SK-N-SH (cell line): ENCODE measurements around the gene ITM2B. TPM values are rescaled to one million over a fixed set of nuclear protein-coding genes. Genes with fewer than 3 reads are reported as not detected.

Source experiments
- CTCF ChIA-PET: fragments of 300-600, 350-600 bp; formaldehyde crosslinking; extraction: SDS; loops from one replicate; lab custom pipeline; 2021; lab: Yijun Ruan, JAX
- POLR2A ChIA-PET: fragments of 350-600 bp; sonication (Branson Sonifier 250); formaldehyde crosslinking; extraction: SDS; loops from one replicate; lab custom pipeline; 2020; ENCODE audit warnings: antibody characterized with exemption, inconsistent platforms; lab: Yijun Ruan, JAX
- DNase-seq: peaks from one replicate; pipeline ENCODE4 v3.0.0; 2012
- H2AFZ ChIP-seq: fragments of 200-600 bp; sonication (generic); 2 replicates; pipeline ENCODE4 v1.8.1; 2016; ENCODE audit warnings: antibody characterized with exemption, mild to moderate bottlenecking, low read depth
- H3F3A ChIP-seq: fragments of 200-600 bp; sonication (generic); replicated peaks from 2 replicates; pipeline ENCODE3; 2016; ENCODE audit warnings: antibody characterized with exemption, mild to moderate bottlenecking; ENCODE audit not compliant: insufficient read depth
- H3K27ac ChIP-seq, 2 experiments: fragments of 200-500 bp in 1 of 2; fragments of 200-600 bp in 1 of 2; sonication (Bioruptor generic) in 1 of 2; sonication (generic), shearing (Covaris generic) in 1 of 2; 2 replicates each; pipeline versions ENCODE4 v1.5.1 to v1.6.1; 2014 to 2016; ENCODE audit warnings: low read depth in 2 of 2, inconsistent platforms in 1 of 2, low read length in 1 of 2, mild to moderate bottlenecking in 1 of 2, mixed read lengths in 1 of 2
- H3K27me3 ChIP-seq: fragments of 200-600 bp; sonication (generic), shearing (Covaris generic); 2 replicates; pipeline ENCODE4 v1.6.1; 2016; ENCODE audit warnings: mixed run types; ENCODE audit not compliant: insufficient read depth
- H3K36me3 ChIP-seq, 2 experiments: fragments of 200-500 bp in 1 of 2; fragments of 200-600 bp in 1 of 2; sonication (Bioruptor generic) in 1 of 2; sonication (generic) in 1 of 2; replicated peaks in 1 of 2; 2 replicates each; pipeline versions ENCODE3 to v1.5.1; 2014 to 2016; ENCODE audit warnings: low read length in 1 of 2, mild to moderate bottlenecking in 1 of 2; ENCODE audit not compliant: insufficient read depth in 2 of 2, control insufficient read depth in 1 of 2
- H3K4me1 ChIP-seq, 2 experiments: fragments of 200-500 bp in 1 of 2; fragments of 200-600 bp in 1 of 2; sonication (Bioruptor generic) in 1 of 2; sonication (generic), shearing (Covaris generic) in 1 of 2; 2 replicates each; pipeline versions ENCODE4 v1.5.1 to v1.6.1; 2014 to 2016; ENCODE audit warnings: low read depth in 1 of 2, low read length in 1 of 2, mixed run types in 1 of 2; ENCODE audit not compliant: insufficient read depth in 2 of 2, control insufficient read depth in 1 of 2
- H3K4me2 ChIP-seq: fragments of 200-600 bp; sonication (generic), shearing (Covaris generic); 2 replicates; pipeline ENCODE4 v1.6.1; 2017; ENCODE audit warnings: mixed run types
- H3K4me3 ChIP-seq, 2 experiments: fragments of 200-500 bp in 1 of 2; fragments of 200-600 bp in 1 of 2; sonication (Bioruptor generic) in 1 of 2; sonication (generic), shearing (Covaris generic) in 1 of 2; 2 replicates each; pipeline versions ENCODE4 v1.5.1 to v1.8.1; 2014 to 2016; ENCODE audit warnings: low read depth in 2 of 2, inconsistent platforms in 1 of 2, low read length in 1 of 2, mild to moderate bottlenecking in 1 of 2, mixed read lengths in 1 of 2, moderate library complexity in 1 of 2
- H3K79me2 ChIP-seq: fragments of 200-600 bp; sonication (generic); 2 replicates; pipeline ENCODE4 v1.8.1; 2017; ENCODE audit warnings: mild to moderate bottlenecking; ENCODE audit not compliant: insufficient read depth
- H3K9ac ChIP-seq: fragments of 200-600 bp; sonication (generic); 2 replicates; pipeline ENCODE4 v1.6.1; 2017; ENCODE audit warnings: mixed run types
- H3K9me2 ChIP-seq: fragments of 200-600 bp; sonication (generic); 2 replicates; pipeline ENCODE4 v1.6.1; 2017; ENCODE audit warnings: mixed run types
- H3K9me3 ChIP-seq: fragments of 200-600 bp; sonication (generic); 2 replicates; pipeline ENCODE4 v1.6.1; 2017; ENCODE audit warnings: mixed run types, mild to moderate bottlenecking, moderate library complexity
- H4K20me1 ChIP-seq: fragments of 200-600 bp; sonication (generic); 2 replicates; pipeline ENCODE4 v1.6.1; 2017; ENCODE audit warnings: mild to moderate bottlenecking, mixed run types; ENCODE audit not compliant: insufficient read depth
- CHD2 ChIP-seq: fragments of 150-350 bp; IDR thresholded peaks from 2 replicates; pipeline ENCODE4 v1.6.1; 2018; ENCODE audit warnings: low read length; ENCODE audit not compliant: partially characterized antibody
- ELF1 ChIP-seq: IDR thresholded peaks from 2 replicates; pipeline ENCODE4 v1.4.0; 2012
- EP300 ChIP-seq, 2 experiments: IDR thresholded peaks; 2 replicates each; pipeline versions ENCODE4 v1.4.0 to v1.6.1; 2012; ENCODE audit warnings: borderline replicate concordance in 1 of 2, low read depth in 1 of 2, low read length in 1 of 2
- FOXJ3 ChIP-seq: sonication (generic); formaldehyde crosslinking; IDR thresholded peaks from 2 replicates; pipeline ENCODE4 v1.5.1; 2020; ENCODE audit warnings: mild to moderate bottlenecking, missing genetic modification reagents
- GATA2 ChIP-seq: sonication (generic); formaldehyde crosslinking; IDR thresholded peaks from 2 replicates; pipeline ENCODE4 v1.5.0; 2020; ENCODE audit warnings: mild to moderate bottlenecking, missing genetic modification reagents
- NFIC ChIP-seq: IDR thresholded peaks from 2 replicates; pipeline ENCODE4 v1.4.0; 2012; ENCODE audit warnings: borderline replicate concordance
- NRF1 ChIP-seq: IDR thresholded peaks from 2 replicates; pipeline ENCODE4 v1.6.1; 2012; ENCODE audit warnings: low read depth, mild to moderate bottlenecking, low read length
- PBX3 ChIP-seq: IDR thresholded peaks from 2 replicates; pipeline ENCODE4; 2012
- RCOR1 ChIP-seq: fragments of 150-350 bp; IDR thresholded peaks from 2 replicates; pipeline ENCODE4 v1.6.1; 2017; ENCODE audit warnings: antibody characterized with exemption, low read length
- SMC3 ChIP-seq: IDR thresholded peaks from 2 replicates; pipeline ENCODE4 v1.6.1; 2012; ENCODE audit warnings: low read depth, low read length, improper control_type of control experiment
- TAF1 ChIP-seq: IDR thresholded peaks from 2 replicates; pipeline ENCODE4 v1.6.1; 2012; ENCODE audit warnings: low read depth, mild to moderate bottlenecking, low read length, moderate library complexity, borderline replicate concordance
- TEAD4 ChIP-seq: IDR thresholded peaks from 2 replicates; pipeline ENCODE4 v1.4.0; 2012; ENCODE audit warnings: mild to moderate bottlenecking, borderline replicate concordance; ENCODE audit not compliant: insufficient read depth
- USF1 ChIP-seq: IDR thresholded peaks from 2 replicates; pipeline ENCODE4 v1.4.0; 2012; ENCODE audit warnings: low read depth, borderline replicate concordance
- YY1 ChIP-seq: IDR thresholded peaks from 2 replicates; pipeline ENCODE4 v1.4.0; 2012; ENCODE audit warnings: low read depth, mild to moderate bottlenecking
- WGBS: methylation state at CpG from one replicate; pipeline ENCODE4 v1.1.6; 2017; ENCODE audit warnings: low lambda C conversion rate; 5-methylcytosine and 5-hydroxymethylcytosine counted together
- polyA plus RNA-seq, 3 experiments: library from polyadenylated mRNA; depleted of rRNA; stranded (reverse); fragments of >200 nt; gene quantifications; 2 replicates each; pipeline ENCODE4 v1.2.3, GENCODE V29; 2012
- TF ChIP-seq, protein P1 (sequence below): fragments of 200-600 bp; sonication (generic); IDR thresholded peaks from 2 replicates; pipeline ENCODE4 v1.6.1; 2017; ENCODE audit warnings: antibody characterized with exemption, mild to moderate bottlenecking, moderate library complexity
- TF ChIP-seq, protein P2 (sequence below): fragments of 150-350 bp; IDR thresholded peaks from 2 replicates; pipeline ENCODE4 v1.6.1; 2017; ENCODE audit warnings: antibody characterized with exemption, low read length, low read depth, borderline replicate concordance
- TF ChIP-seq, protein P3 (sequence below): fragments of 150-350 bp; IDR thresholded peaks from 2 replicates; pipeline ENCODE4 v1.6.1; 2016; ENCODE audit warnings: mild to moderate bottlenecking, low read depth, low read length

ITM2B gene
- polyA plus RNA-seq, 1 of the 3 experiments (the other 2 are of a cell fraction), result 184 TPM

DNA sequence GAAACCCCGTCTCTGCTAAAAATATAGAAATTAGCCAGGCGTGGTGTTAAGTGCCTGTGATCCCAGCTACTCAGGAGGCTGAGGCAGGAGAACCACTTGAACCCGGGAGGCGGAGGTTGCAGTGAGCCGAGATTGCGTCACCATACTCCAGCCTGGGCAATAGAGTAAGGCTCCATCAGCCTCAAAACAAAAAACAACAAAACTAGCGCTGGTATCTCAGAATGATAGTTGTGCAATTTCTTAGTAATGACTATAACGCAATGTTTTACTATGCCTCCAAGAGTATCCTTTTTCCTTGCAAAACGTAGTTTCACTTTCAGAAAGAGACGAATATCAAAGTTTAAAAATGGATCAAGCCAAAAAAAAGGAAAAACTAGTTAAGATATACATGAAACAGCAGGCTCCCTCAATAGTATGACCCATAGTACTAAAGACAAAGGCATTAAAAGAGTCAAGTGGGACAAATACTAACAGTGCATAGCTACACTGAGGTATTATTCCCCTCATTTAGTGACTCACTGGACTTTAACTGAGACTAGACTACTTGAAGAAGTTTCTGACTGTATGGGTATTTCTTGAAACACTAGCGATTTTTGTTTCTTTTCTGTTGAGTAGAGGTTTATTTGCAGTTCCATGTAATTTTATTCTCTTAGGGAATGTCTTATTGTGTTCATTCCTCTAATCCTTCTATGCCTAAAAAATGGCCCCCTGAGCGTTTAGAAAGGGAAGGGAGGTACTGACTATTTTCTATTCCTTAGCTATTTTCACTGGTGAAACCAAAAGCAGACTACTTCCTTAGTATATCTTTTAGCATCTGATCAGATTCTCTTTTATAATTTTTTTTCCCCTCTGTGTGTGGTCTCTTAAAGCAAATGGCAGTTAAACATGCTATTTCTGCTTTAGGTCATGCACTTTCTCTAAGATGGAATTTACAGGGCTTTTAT is 10.4 kb upstream of the ITM2B start:
- ChIA-PET POLR2A (interaction anchor here (0.8 kb wide), 1 partner anchor 10 kb away, joined by 3 read pairs; the partner anchor contains the start of gene ITM2B), CTCF (no interaction called here)
- H3K9me2 ChIP-seq, result no peaks in the 10 kb centered on the region
- H3K27me3 ChIP-seq, result no peaks in the 10 kb centered on the region
- H3K4me3 ChIP-seq, result no peak overlapping the region
- no peaks in the 10 kb centered on the region for H3F3A ChIP-seq
- no peaks in the 10 kb centered on the region for H3K4me1 ChIP-seq
- no peaks in the 10 kb centered on the region for H3K9me3 ChIP-seq
- no peak overlapping the region for H2AFZ ChIP-seq
- no peak overlapping the region for H3K27ac ChIP-seq
- no peaks in the 10 kb centered on the region for H3K79me2 ChIP-seq
- H3K9ac ChIP-seq, result no peak overlapping the region
- H3K4me2 ChIP-seq, result 0 out of 2 replicates have a peak overlapping the region, but pooled peaks have one; percentile 5
- H3K36me3 ChIP-seq, result no peaks in the 10 kb centered on the region
- DNase-seq, result no peak
- WGBS, result 90% methylated on average over 12 of the region's 12 CpGs
- TF ChIP-seq CHD2 (no peak), EP300 (IDR thresholded peaks at IDR 0.05; ENCODE audit: borderline replicate concordance in 1 of 2, low read depth in 1 of 2, low read length in 1 of 2) (no peak), USF1 (no peak), TAF1 (no peak), TEAD4 (no peak), YY1 (no peak), RCOR1 (no peak), ELF1 (no peak), NFIC (no peak)
- TF ChIP-seq, protein P1, sequence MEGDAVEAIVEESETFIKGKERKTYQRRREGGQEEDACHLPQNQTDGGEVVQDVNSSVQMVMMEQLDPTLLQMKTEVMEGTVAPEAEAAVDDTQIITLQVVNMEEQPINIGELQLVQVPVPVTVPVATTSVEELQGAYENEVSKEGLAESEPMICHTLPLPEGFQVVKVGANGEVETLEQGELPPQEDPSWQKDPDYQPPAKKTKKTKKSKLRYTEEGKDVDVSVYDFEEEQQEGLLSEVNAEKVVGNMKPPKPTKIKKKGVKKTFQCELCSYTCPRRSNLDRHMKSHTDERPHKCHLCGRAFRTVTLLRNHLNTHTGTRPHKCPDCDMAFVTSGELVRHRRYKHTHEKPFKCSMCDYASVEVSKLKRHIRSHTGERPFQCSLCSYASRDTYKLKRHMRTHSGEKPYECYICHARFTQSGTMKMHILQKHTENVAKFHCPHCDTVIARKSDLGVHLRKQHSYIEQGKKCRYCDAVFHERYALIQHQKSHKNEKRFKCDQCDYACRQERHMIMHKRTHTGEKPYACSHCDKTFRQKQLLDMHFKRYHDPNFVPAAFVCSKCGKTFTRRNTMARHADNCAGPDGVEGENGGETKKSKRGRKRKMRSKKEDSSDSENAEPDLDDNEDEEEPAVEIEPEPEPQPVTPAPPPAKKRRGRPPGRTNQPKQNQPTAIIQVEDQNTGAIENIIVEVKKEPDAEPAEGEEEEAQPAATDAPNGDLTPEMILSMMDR, result no peak
- no peaks in the 10 kb centered on the region for H4K20me1 ChIP-seq

DNA sequence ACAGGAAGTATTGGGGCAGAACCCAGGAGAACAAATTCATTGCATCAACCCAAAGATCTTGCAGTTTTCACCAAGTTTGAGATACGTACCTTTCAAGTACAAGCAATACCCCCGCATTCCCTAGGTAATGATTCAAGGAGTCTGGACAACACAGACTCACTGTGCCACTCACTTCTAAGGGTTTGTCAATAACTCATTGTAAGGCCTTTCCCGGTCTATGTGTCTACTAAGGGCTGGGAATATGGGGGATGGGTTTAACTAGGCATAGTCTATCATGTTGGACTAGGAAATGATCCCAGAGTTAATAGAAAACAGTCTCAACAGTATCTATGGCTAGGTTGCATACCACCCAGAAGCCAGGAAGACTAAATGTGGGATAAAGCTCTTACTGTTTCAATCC is 8.3 kb upstream of the ITM2B start:
- no peak overlapping the region for H3K27ac ChIP-seq
- H3K4me1 ChIP-seq, result no peaks in the 10 kb centered on the region
- H3K36me3 ChIP-seq, result no peaks in the 10 kb centered on the region
- no peaks in the 10 kb centered on the region for H3F3A ChIP-seq
- H3K4me3 ChIP-seq, result no peak overlapping the region
- H3K4me2 ChIP-seq, result no peak overlapping the region
- H3K9me3 ChIP-seq, result no peaks in the 10 kb centered on the region
- CTCF ChIA-PET, result interaction anchor here (1.0 kb wide), 1 partner anchor 98 kb away, joined by 3 read pairs; no protein-coding TSS in a partner anchor
- no peaks in the 10 kb centered on the region for H3K9me2 ChIP-seq
- DNase-seq, result no peak
- no peaks in the 10 kb centered on the region for H3K79me2 ChIP-seq
- H4K20me1 ChIP-seq, result no peaks in the 10 kb centered on the region
- no peak overlapping the region for H2AFZ ChIP-seq
- POLR2A ChIA-PET, result interaction anchor here (0.7 kb wide), 1 partner anchor 131 kb away, joined by 3 read pairs; no protein-coding TSS in a partner anchor
- no peaks in the 10 kb centered on the region for H3K27me3 ChIP-seq
- H3K9ac ChIP-seq, result no peak overlapping the region
- WGBS, result 77% methylated on average over 3 of the region's 3 CpGs
- TF ChIP-seq CHD2 (no peak), PBX3 (no peak), NRF1 (no peak), FOXJ3 (CRISPR knock-in tag) (no peak), GATA2 (no peak), SMC3 (no peak)
- TF ChIP-seq, protein P2, sequence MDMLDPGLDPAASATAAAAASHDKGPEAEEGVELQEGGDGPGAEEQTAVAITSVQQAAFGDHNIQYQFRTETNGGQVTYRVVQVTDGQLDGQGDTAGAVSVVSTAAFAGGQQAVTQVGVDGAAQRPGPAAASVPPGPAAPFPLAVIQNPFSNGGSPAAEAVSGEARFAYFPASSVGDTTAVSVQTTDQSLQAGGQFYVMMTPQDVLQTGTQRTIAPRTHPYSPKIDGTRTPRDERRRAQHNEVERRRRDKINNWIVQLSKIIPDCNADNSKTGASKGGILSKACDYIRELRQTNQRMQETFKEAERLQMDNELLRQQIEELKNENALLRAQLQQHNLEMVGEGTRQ, result no peak
- TF ChIP-seq, protein P3, sequence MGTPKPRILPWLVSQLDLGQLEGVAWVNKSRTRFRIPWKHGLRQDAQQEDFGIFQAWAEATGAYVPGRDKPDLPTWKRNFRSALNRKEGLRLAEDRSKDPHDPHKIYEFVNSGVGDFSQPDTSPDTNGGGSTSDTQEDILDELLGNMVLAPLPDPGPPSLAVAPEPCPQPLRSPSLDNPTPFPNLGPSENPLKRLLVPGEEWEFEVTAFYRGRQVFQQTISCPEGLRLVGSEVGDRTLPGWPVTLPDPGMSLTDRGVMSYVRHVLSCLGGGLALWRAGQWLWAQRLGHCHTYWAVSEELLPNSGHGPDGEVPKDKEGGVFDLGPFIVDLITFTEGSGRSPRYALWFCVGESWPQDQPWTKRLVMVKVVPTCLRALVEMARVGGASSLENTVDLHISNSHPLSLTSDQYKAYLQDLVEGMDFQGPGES, result no peak
- TF ChIP-seq, protein P1, result no peak
